Vagina (tissue), 2 donors: Measurements from ENCODE around the gene SMPD4. TPM values are rescaled to one million over a fixed set of nuclear protein-coding genes. Genes with fewer than 3 reads are reported as not detected.
A peak's percentile ranks its signal among the peaks of the same experiment; 100 is the strongest.
"Not testable (repeated sequence)": the region's sequence is repeated elsewhere in the genome, so short reads cannot be mapped to it uniquely, and the experiment has no call there.

Source experiments
- DNase-seq, 2 donors: peaks; one replicate each; pipeline ENCODE4 v3.0.0-alpha.2; 2017; ENCODE audit errors: extremely low spot score in 2 of 2
- H3K27ac ChIP-seq: fragments of 200-600 bp; sonication (generic); one replicate; pipeline ENCODE4 v1.5.1; 2019
- H3K27me3 ChIP-seq: fragments of 200-600 bp; sonication (generic); one replicate; pipeline ENCODE4 v1.5.1; 2019
- H3K36me3 ChIP-seq, 2 donors: fragments of 200-600 bp; sonication (generic); one replicate each; pipeline ENCODE4 v1.5.1; 2017 to 2019
- H3K4me1 ChIP-seq: fragments of 200-600 bp; sonication (generic); one replicate; pipeline ENCODE4 v1.5.1; 2019
- H3K4me3 ChIP-seq, 2 donors: fragments of 200-600 bp; sonication (generic); 1 replicate in 1 of 2; 2 replicates in 1 of 2; pipeline ENCODE4 v1.5.1; 2016 to 2019
- H3K9me3 ChIP-seq: fragments of 200-600 bp; sonication (generic); one replicate; pipeline ENCODE4 v1.5.1; 2019
- POLR2A ChIP-seq, 2 donors: fragments of 450-650 bp; IDR thresholded peaks; one replicate each; pipeline ENCODE4 v1.6.1; 2017; ENCODE audit warnings: antibody characterized with exemption in 2 of 2, mild to moderate bottlenecking in 2 of 2, moderate library complexity in 2 of 2
- POLR2AphosphoS5 ChIP-seq, 2 donors: sonication (generic); formaldehyde crosslinking; IDR thresholded peaks; one replicate each; pipeline ENCODE4 v1.9.0; 2017; ENCODE audit warnings: antibody characterized with exemption in 2 of 2, mild to moderate bottlenecking in 2 of 2, low read depth in 1 of 2; ENCODE audit not compliant: insufficient read depth in 1 of 2
- intact Hi-C: fragments of 100-400 bp; cut with DNase I; formaldehyde crosslinking; loops from one replicate; pipeline ENCODE4 v1.15.1; 2023
- total RNA-seq: library from RNA; depleted of rRNA; stranded (reverse); fragments of >200 nt; gene quantifications from one replicate; pipeline ENCODE4 v1.2.3, GENCODE V29; 2016
- TF ChIP-seq, protein P1 (sequence below), 3 experiments: fragments of 450-650 bp in 2 of 3; fragments of 200-600 bp in 1 of 3; sonication (generic) in 1 of 3; IDR thresholded peaks; one replicate each; pipeline ENCODE4 v1.5.1; 2017 to 2019; ENCODE audit warnings: antibody characterized with exemption in 3 of 3, mild to moderate bottlenecking in 2 of 3, moderate library complexity in 2 of 3

Gene SMPD4, protein sequence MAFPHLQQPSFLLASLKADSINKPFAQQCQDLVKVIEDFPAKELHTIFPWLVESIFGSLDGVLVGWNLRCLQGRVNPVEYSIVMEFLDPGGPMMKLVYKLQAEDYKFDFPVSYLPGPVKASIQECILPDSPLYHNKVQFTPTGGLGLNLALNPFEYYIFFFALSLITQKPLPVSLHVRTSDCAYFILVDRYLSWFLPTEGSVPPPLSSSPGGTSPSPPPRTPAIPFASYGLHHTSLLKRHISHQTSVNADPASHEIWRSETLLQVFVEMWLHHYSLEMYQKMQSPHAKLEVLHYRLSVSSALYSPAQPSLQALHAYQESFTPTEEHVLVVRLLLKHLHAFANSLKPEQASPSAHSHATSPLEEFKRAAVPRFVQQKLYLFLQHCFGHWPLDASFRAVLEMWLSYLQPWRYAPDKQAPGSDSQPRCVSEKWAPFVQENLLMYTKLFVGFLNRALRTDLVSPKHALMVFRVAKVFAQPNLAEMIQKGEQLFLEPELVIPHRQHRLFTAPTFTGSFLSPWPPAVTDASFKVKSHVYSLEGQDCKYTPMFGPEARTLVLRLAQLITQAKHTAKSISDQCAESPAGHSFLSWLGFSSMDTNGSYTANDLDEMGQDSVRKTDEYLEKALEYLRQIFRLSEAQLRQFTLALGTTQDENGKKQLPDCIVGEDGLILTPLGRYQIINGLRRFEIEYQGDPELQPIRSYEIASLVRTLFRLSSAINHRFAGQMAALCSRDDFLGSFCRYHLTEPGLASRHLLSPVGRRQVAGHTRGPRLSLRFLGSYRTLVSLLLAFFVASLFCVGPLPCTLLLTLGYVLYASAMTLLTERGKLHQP
- total RNA-seq, result 45.2 TPM

DNA sequence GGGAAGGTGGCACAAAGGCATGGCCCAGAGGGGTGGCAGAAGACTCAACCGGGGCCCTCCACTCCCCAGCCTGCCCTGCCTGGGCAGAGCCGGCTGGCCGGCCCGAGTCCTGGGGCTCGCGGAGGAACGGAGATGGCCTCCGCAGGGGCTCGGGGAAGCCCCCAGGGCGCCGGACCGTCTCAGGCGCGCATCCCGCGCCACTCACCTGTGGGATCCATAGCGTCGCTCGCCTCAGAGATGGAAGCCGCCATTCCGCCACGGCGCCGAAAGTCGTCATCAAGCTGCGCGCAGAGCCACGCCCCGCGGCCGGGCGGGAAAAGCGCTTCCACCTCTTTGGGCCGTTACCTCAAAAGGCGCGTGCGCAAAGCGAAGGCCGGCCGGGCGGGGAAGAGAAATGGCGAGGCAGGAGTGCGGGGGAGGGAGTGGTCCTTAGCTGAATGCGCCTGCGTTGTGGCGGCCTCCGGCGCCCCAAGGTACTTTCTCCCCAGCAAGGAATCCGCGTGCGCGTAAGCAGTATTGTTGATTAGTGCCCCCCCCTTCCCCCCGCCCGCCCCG is at the start of gene SMPD4:
Gene SMPD4 (minus strand): TSS at position 278 of the 555 bp plus-strand sequence. CDS start 5,010 bp downstream, outside the sequence.
- Histone ChIP-seq H3K27ac (peak within 1 kb of the TSS; percentile 86), H3K4me1 (peaks cover 35% of the 10 kb centered on the region), H3K27me3 (no peaks in the 10 kb centered on the region), H3K36me3 (no peaks in the 10 kb centered on the region), H3K4me3 (peak within 1 kb of the TSS; percentile 88 to 98), H3K9me3 (no peaks in the 10 kb centered on the region)
- TF ChIP-seq POLR2A (IDR thresholded peaks at IDR 0.05), result peak in 1 of 2 donors; percentile 8
- peak; percentile 85 for TF ChIP-seq POLR2AphosphoS5 (IDR thresholded peaks at IDR 0.05; ENCODE audit: insufficient read depth in 1 of 2, low read depth in 1 of 2)
- TF ChIP-seq, protein P1, sequence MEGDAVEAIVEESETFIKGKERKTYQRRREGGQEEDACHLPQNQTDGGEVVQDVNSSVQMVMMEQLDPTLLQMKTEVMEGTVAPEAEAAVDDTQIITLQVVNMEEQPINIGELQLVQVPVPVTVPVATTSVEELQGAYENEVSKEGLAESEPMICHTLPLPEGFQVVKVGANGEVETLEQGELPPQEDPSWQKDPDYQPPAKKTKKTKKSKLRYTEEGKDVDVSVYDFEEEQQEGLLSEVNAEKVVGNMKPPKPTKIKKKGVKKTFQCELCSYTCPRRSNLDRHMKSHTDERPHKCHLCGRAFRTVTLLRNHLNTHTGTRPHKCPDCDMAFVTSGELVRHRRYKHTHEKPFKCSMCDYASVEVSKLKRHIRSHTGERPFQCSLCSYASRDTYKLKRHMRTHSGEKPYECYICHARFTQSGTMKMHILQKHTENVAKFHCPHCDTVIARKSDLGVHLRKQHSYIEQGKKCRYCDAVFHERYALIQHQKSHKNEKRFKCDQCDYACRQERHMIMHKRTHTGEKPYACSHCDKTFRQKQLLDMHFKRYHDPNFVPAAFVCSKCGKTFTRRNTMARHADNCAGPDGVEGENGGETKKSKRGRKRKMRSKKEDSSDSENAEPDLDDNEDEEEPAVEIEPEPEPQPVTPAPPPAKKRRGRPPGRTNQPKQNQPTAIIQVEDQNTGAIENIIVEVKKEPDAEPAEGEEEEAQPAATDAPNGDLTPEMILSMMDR (IDR thresholded peaks at IDR 0.05), result no peak
- intact Hi-C loops, result loop anchor here (10.0 kb wide), 1 partner anchor 163 kb away; the partner anchor contains the start of gene IMP4
- peak in 1 of 2 donors; percentile 96 for DNase-seq

- H3K4me1 ChIP-seq, H3K4me3 ChIP-seq, H3K36me3 ChIP-seq, DNase-seq, H3K27ac ChIP-seq, intact Hi-C loops, H3K9me3 ChIP-seq, H3K27me3 ChIP-seq: not testable (repeated sequence)
Observed at GRCh38 chr2:130230907-130231306, 49.5 kb upstream of the SMPD4 start.

- H3K4me1 ChIP-seq, H3K9me3 ChIP-seq, H3K27me3 ChIP-seq, H3K27ac ChIP-seq, DNase-seq, H3K36me3 ChIP-seq, H3K4me3 ChIP-seq, intact Hi-C loops: not testable (repeated sequence)
Observed at GRCh38 chr2:130230376-130230775, 49.0 kb upstream of the SMPD4 start.

DNA sequence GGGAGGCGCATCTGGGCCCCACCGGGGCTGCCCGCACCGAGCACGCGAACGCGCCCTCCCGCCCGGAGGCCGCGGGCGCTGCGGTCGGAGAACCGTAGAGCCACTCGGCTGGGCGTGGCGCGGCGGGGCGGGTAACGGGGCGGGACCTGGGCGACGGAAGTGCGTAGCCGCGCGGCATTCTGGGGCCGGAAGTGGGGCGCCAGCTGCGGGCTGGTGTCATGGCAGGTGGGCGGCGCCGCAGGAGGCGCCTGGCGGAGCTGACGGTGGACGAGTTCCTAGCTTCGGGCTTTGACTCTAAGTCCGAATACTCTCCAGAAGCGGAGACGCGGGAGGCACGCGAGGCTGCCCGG is 47.7 kb upstream of the SMPD4 start:
- DNase-seq, H3K27me3 ChIP-seq, H3K4me1 ChIP-seq, H3K9me3 ChIP-seq, H3K36me3 ChIP-seq, intact Hi-C loops, H3K27ac ChIP-seq: not testable (repeated sequence)
- H3K4me3 ChIP-seq, result peak overlapping the region in 1 of 2 donors; percentile 33

GRCh38 chr2:130228467-130229160 is 47.2 kb upstream of the SMPD4 start:
- intact Hi-C loops, H3K27ac ChIP-seq, DNase-seq, H3K36me3 ChIP-seq, H3K27me3 ChIP-seq, H3K4me1 ChIP-seq, H3K9me3 ChIP-seq: not testable (repeated sequence)
- peak overlapping the region in 1 of 2 donors; percentile 33 for H3K4me3 ChIP-seq

GRCh38 chr2:130228005-130228404 is 46.6 kb upstream of the SMPD4 start:
- H3K4me1 ChIP-seq, H3K9me3 ChIP-seq, H3K4me3 ChIP-seq, DNase-seq, intact Hi-C loops, H3K27ac ChIP-seq, H3K27me3 ChIP-seq, H3K36me3 ChIP-seq: not testable (repeated sequence)

DNA sequence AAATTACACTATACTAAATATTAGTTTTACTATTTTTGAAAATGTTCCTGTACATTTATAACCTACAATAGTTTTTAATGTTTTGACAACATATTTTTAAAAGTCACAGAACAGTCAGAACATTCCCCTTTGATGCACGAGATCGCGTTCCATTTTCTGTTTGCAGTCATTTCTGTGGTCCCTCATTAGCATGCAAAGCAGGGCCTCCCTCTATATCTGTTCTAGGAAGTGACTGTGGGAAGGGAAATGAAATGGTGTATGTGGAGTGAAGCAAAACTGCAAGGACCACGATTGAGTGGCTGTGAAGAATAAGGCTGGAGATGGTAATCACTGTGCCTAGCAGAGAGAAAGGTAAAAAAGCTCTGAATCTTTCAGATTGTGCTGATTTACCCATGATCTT is 41.1 kb upstream of the SMPD4 start:
- DNase-seq, H3K4me3 ChIP-seq, H3K9me3 ChIP-seq, H3K36me3 ChIP-seq, intact Hi-C loops, H3K27ac ChIP-seq, H3K27me3 ChIP-seq, H3K4me1 ChIP-seq: not testable (repeated sequence)

DNA sequence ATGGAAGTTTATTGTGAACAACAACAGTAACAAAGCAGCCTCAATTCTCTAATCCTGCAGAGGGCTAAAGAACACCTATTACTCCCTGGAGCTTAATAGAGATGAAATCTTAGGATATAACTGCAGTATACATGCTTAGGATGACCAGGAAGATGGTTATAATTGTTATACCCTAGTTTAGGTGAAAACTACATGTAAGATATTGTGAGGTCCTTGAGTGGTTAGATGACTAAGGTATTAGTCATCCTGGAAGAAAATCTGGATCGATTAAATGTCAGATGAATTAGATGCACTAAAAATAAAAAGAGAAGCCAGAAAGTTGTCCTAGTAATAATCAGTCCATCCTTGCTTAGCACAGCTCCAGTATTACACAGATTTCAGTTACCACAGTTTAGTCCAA is 39.1 kb upstream of the SMPD4 start:
- H3K36me3 ChIP-seq, intact Hi-C loops, DNase-seq: not testable (repeated sequence)

DNA sequence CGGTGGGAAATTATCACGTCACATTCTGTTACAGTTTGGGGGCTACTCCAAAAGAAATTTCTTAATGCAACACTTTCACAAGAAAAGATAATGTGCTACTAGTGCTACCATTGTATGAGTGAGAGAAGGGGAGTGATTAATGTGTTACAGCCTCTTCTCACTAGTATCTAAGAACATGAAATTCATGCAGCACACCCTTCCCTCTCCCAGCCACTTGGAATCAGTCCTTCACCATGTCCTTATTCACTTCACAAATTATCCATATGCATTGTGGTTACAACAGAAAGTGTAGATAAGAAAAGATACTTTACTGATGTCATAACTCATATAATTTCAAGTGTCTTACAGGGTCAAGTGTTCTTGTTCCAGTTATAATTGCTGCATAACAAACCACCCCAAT is 37.7 kb upstream of the SMPD4 start:
- H3K4me3 ChIP-seq, H3K9me3 ChIP-seq, intact Hi-C loops, H3K27ac ChIP-seq, H3K4me1 ChIP-seq, DNase-seq, H3K27me3 ChIP-seq, H3K36me3 ChIP-seq: not testable (repeated sequence)

More for the DNA sequence above, 39.1 kb upstream of the SMPD4 start:
- not testable (repeated sequence) for H3K27ac ChIP-seq, H3K4me1 ChIP-seq, H3K9me3 ChIP-seq, H3K4me3 ChIP-seq, H3K27me3 ChIP-seq

DNA sequence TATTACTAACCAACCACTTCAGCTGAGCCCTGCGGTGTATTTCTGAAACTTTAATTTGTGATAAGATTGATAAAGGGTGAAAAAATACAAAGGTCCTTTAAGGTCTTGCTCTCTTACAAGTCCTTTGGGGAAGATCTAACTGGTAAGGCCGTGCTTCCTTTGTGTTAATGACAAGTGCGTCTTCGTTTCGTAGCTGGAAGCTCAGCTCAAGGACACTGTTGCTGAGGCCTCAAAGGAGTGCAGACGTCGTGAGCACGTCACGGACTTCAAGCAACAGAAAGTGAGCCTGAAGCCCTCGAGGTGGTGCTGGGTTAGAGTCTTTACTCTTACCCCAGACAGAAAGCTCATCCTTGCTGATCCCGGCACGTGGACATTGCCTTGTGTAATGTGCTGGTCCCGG is 25.6 kb upstream of the SMPD4 start:
- H3K4me3 ChIP-seq, H3K27me3 ChIP-seq, H3K9me3 ChIP-seq, H3K27ac ChIP-seq, H3K4me1 ChIP-seq, H3K36me3 ChIP-seq, intact Hi-C loops, DNase-seq: not testable (repeated sequence)

DNA sequence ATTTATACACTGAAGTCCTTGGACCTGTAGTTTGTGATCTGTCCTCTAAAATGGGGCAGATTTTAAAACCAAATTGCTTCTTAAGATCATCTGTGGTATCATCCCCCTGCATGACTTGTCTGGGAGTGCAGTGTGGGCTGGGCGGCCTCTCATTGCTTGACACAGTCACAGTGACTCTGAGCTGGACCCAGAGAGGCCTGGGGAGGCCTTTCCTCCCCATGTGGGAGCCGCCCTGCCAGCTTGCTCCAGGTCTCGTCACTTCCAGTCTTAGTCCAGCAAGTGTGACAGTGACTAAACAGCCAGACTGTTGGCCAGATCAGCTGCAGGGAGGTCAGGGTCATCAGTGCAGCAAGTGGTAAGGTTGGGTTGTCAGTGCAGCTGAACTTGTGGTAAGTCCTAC is 21.7 kb upstream of the SMPD4 start:
- H3K27me3 ChIP-seq, H3K27ac ChIP-seq, H3K36me3 ChIP-seq, H3K4me1 ChIP-seq, H3K4me3 ChIP-seq, intact Hi-C loops, DNase-seq, H3K9me3 ChIP-seq: not testable (repeated sequence)
